Mammary epithelial cell (primary cell): Measurements from ENCODE around the gene RBM20.

Source experiments
- EZH2 ChIP-seq: IDR thresholded peaks from 2 replicates; pipeline ENCODE4 v1.6.1; 2012; ENCODE audit warnings: low read length, inconsistent platforms, borderline replicate concordance
- TF ChIP-seq, protein P1 (sequence below), 2 donors: IDR thresholded peaks in 1 of 2; conservative IDR thresholded peaks in 1 of 2; 2 replicates each; pipeline ENCODE4 v1.5.1; 2011 to 2012; ENCODE audit warnings: inconsistent platforms in 2 of 2, low read length in 2 of 2, mild to moderate bottlenecking in 2 of 2, control low read depth in 1 of 2, low read depth in 1 of 2; ENCODE audit not compliant: insufficient read depth in 1 of 2; ENCODE audit errors: extremely low read depth in 1 of 2

- TF ChIP-seq, protein P1, sequence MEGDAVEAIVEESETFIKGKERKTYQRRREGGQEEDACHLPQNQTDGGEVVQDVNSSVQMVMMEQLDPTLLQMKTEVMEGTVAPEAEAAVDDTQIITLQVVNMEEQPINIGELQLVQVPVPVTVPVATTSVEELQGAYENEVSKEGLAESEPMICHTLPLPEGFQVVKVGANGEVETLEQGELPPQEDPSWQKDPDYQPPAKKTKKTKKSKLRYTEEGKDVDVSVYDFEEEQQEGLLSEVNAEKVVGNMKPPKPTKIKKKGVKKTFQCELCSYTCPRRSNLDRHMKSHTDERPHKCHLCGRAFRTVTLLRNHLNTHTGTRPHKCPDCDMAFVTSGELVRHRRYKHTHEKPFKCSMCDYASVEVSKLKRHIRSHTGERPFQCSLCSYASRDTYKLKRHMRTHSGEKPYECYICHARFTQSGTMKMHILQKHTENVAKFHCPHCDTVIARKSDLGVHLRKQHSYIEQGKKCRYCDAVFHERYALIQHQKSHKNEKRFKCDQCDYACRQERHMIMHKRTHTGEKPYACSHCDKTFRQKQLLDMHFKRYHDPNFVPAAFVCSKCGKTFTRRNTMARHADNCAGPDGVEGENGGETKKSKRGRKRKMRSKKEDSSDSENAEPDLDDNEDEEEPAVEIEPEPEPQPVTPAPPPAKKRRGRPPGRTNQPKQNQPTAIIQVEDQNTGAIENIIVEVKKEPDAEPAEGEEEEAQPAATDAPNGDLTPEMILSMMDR (conservative IDR thresholded peaks at IDR 0.05 in 1 of 2, IDR thresholded peaks at IDR 0.05 in 1 of 2; ENCODE audit: extremely low read depth in 1 of 2, insufficient read depth in 1 of 2, low read depth in 1 of 2, low read length in 2 of 2) = no peak
- no peak for TF ChIP-seq EZH2
Observed at GRCh38 chr10:110709444-110709828, 65.3 kb downstream of the RBM20 start.
